SK-N-MC (cell line): ENCODE data around the gene WASF3.

Experiments
- DNase-seq: peaks from one replicate; pipeline ENCODE4 v3.0.0-alpha.2; 2011; ENCODE audit warnings: low read depth, low spot score
- H3K27ac ChIP-seq: fragments of 200-600 bp; sonication (generic); 2 replicates; pipeline ENCODE4 v1.5.1; 2016; ENCODE audit warnings: mixed run types
- H3K36me3 ChIP-seq: fragments of 200-600 bp; sonication (generic); 2 replicates; pipeline ENCODE4 v1.6.1; 2017; ENCODE audit warnings: antibody characterized with exemption, low read length, mixed read lengths; ENCODE audit not compliant: insufficient read depth
- H3K4me3 ChIP-seq: fragments of 200-600 bp; sonication (generic); 2 replicates; pipeline ENCODE4 v1.5.1; 2016
- H3K9ac ChIP-seq: fragments of 200-600 bp; sonication (generic); 2 replicates; pipeline ENCODE4 v1.8.0; 2017; ENCODE audit warnings: mixed run types, mixed read lengths; ENCODE audit not compliant: insufficient read length
- H3K9me3 ChIP-seq: fragments of 200-600 bp; sonication (generic); 2 replicates; pipeline ENCODE4 v1.6.1; 2017; ENCODE audit warnings: low read depth, mild to moderate bottlenecking, antibody characterized with exemption, low read length, moderate library complexity, mixed read lengths
- EZH2 ChIP-seq: fragments of 200-600 bp; sonication (generic); IDR thresholded peaks from one replicate; pipeline ENCODE4 v1.6.1; 2017; ENCODE audit warnings: antibody characterized with exemption
- FOXP2 ChIP-seq: optimal IDR thresholded peaks from 2 replicates; pipeline ENCODE3; 2011; ENCODE audit warnings: mild to moderate bottlenecking, moderate library complexity; ENCODE audit not compliant: insufficient read depth; ENCODE audit errors: extremely low read length, control extremely low read depth
- POLR2AphosphoS5 ChIP-seq: IDR thresholded peaks from 2 replicates; pipeline ENCODE4 v1.6.1; 2012; ENCODE audit warnings: mild to moderate bottlenecking, low read depth, low read length, borderline replicate concordance

WASF3 gene

DNA sequence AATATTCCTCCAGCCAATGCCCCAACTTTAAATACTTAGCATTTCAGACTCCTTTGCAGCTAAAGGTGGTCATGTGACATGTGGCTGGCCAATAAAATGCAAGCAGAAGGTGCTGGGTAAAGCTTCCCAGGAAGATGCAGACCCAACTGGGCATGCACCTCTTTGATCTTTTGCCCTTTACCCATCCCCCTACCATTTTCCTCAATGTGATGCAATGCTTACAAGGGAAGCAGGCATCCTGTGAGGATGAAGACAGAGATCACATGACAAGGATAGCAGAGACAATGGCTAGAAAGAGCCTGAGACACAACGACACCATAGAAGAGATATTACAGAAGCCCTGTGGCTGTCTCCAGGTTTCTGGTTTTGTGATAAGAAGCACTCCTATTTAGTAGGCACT is 2.1 kb upstream of the WASF3 start:
- no peak overlapping the region for H3K9ac ChIP-seq
- no peak overlapping the region for H3K27ac ChIP-seq
- H3K4me3 ChIP-seq: no peak overlapping the region
- H3K9me3 ChIP-seq: no peaks in the 10 kb centered on the region
- no peak for DNase-seq
- no peaks in the 10 kb centered on the region for H3K36me3 ChIP-seq
- TF ChIP-seq FOXP2 (no peak), EZH2 (no peak), POLR2AphosphoS5 (no peak)

DNA sequence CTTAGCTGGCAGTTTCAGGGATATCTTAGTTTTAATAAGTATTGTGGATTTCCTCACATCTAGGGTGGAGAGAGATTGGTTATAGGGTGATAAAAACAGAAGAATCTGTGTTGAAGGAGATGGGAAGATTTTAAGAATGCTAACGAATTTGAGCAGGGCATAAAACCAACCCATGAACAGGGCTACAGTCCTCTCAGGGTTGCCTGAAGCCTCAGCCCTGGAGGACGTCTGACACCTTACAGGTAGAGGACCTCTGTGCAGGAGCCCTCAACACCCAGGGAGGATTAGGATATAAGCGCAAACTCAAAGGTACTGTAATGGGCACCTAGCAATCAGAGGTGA is 461 bp upstream of the WASF3 start:
- TF ChIP-seq POLR2AphosphoS5 (no peak), EZH2 (no peak), FOXP2 (no peak)
- no peak overlapping the region for H3K9ac ChIP-seq
- H3K36me3 ChIP-seq: no peaks in the 10 kb centered on the region
- H3K9me3 ChIP-seq: no peaks in the 10 kb centered on the region
- no peak for DNase-seq
- peak overlapping the region; percentile 63 for H3K4me3 ChIP-seq
- no peak overlapping the region for H3K27ac ChIP-seq

GRCh38 chr13:26558074-26558805 is 757 bp downstream of the WASF3 start:
- H3K4me3 ChIP-seq: peak overlapping the region; percentile 63
- H3K9ac ChIP-seq: no peak overlapping the region
- no peak for TF ChIP-seq EZH2
- no peak for TF ChIP-seq POLR2AphosphoS5
- no peak for TF ChIP-seq FOXP2
- no peaks in the 10 kb centered on the region for H3K9me3 ChIP-seq
- H3K36me3 ChIP-seq: no peaks in the 10 kb centered on the region
- no peak overlapping the region for H3K27ac ChIP-seq
- DNase-seq: no peak

GRCh38 chr13:26558987-26559386 is 1.5 kb downstream of the WASF3 start:
- Histone ChIP-seq H3K4me3 (no peak overlapping the region), H3K9ac (no peak overlapping the region)
- no peak for TF ChIP-seq EZH2
- no peak for TF ChIP-seq POLR2AphosphoS5
- no peak for TF ChIP-seq FOXP2

DNA sequence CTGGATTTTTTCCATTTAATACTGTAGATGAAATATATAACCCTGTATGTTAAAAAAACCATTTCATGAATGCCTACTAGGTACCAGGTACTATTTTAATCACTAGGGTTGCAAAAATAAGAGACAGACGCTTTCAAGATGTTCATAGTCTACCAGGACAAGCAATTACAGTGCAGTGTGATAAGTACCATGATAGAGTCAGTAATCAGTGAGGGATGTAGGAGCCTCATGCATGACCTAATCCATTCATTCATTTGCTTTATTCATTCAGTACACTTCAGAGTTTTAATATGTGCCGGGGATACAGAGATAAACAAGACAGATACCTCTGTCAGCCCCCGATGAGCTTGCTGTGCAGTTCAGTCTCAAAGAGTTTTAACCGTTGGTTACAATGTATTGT is 3.0 kb downstream of the WASF3 start:
- Histone ChIP-seq H3K9ac (no peak overlapping the region), H3K27ac (no peak overlapping the region), H3K4me3 (no peak overlapping the region), H3K36me3 (no peaks in the 10 kb centered on the region), H3K9me3 (no peaks in the 10 kb centered on the region)
- TF ChIP-seq POLR2AphosphoS5 (no peak), FOXP2 (no peak), EZH2 (no peak)
- DNase-seq: no peak

More at GRCh38 chr13:26558987-26559386, 1.5 kb downstream of the WASF3 start:
- no peaks in the 10 kb centered on the region for H3K36me3 ChIP-seq
- H3K9me3 ChIP-seq: no peaks in the 10 kb centered on the region
- no peak for DNase-seq
- H3K27ac ChIP-seq: no peak overlapping the region

DNA sequence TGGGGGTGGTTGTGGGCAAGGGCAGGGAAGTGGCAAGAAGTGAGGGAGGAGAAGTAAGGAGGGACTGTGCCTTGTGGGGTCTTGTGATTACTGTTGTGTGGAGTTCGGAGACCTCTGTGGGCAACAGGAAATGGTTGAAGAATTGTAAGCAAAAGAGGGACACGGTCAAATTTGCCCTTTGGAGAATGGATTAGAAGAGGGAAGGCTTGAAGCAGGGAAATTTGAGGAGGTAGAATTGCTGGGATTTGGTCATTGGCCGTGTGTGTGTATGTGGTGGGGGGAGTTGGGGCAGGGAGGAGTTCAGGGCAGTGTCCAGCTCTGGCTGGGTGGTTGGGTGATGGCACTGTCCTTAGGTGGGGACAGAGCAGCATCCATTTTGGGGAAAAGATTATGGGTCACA is 3.6 kb downstream of the WASF3 start:
- H3K27ac ChIP-seq: no peak overlapping the region
- TF ChIP-seq POLR2AphosphoS5: no peak
- TF ChIP-seq FOXP2: no peak
- no peak for TF ChIP-seq EZH2
- no peak overlapping the region for H3K9ac ChIP-seq

DNA sequence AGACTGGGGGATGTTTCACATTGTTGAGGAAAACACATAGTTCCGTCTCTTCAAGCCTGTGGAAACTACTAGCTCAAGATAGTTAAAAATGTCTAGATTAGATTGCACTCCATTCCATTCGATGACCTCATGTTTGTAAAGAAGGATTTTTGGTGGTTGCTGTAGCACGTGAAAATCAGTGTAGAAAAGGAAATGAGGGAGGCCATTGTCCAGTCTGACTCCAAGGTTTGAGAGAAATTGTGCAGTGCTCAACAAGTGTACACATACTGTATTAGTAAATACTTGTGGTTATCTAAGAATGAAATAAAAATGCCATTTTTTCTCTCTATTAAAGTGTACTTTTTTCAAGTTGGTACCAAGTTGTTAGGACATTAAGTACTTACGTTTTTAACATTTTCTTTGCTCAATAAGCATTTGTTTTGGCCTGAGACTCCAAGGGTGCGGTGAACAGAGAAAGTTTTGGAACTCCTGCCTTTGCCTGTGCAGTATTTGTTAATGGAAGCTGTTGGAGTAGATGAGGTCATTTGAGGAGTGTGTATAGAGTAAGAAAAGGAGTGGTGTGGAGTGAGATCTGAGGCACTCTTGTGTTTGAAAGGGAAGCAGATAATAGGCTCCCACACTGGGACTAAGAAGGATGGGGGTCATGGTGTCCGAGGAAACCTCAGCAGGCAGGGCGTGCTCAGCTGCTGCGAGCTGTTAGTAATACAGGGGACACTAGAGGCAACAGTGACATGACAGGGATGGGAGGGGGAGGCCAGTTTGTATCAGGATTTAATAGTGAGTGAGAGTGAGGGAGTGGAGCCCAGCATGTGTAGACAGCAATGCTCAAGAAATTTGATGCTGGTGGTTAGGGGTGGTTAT is 4.4 kb downstream of the WASF3 start:
- TF ChIP-seq POLR2AphosphoS5 (no peak), EZH2 (no peak), FOXP2 (no peak)
- DNase-seq: no peak
- Histone ChIP-seq H3K36me3 (no peaks in the 10 kb centered on the region), H3K9me3 (no peaks in the 10 kb centered on the region), H3K4me3 (no peak overlapping the region), H3K27ac (no peak overlapping the region), H3K9ac (no peak overlapping the region)

More for the DNA sequence above, 3.6 kb downstream of the WASF3 start:
- Histone ChIP-seq H3K36me3 (no peaks in the 10 kb centered on the region), H3K4me3 (no peak overlapping the region), H3K9me3 (no peaks in the 10 kb centered on the region)
- no peak for DNase-seq

DNA sequence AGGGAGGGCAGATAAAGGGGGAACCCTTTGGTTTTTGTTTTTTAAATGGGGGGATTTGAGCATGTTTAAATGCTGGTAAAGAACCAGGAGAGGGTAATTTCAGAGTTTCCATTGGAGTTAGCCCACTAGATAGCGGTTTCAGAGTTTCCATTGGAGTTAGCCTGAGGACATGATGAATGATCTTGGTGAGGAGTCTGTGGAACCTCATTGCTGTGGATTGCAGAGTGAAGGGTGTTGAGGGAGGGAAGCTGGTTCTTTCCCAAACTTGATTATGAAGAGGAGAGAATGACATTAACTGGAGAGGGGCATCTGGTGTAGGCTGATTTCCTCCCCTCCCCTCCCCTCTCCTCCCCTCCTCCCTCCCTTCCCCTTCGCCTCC is 5.0 kb downstream of the WASF3 start:
- DNase-seq: no peak
- H3K36me3 ChIP-seq: no peaks in the 10 kb centered on the region
- H3K4me3 ChIP-seq: no peak overlapping the region
- no peaks in the 10 kb centered on the region for H3K9me3 ChIP-seq
- no peak overlapping the region for H3K27ac ChIP-seq
- no peak overlapping the region for H3K9ac ChIP-seq
- TF ChIP-seq FOXP2 (no peak), EZH2 (no peak), POLR2AphosphoS5 (no peak)
